Measurements from ENCODE around the gene MRPS18A.
A peak's percentile ranks its signal among the peaks of the same experiment; 100 is the strongest.
"Not testable (repeated sequence)": the region's sequence is repeated elsewhere in the genome, so short reads cannot be mapped to it uniquely, and the experiment has no call there.

The MRPS18A gene

DNA sequence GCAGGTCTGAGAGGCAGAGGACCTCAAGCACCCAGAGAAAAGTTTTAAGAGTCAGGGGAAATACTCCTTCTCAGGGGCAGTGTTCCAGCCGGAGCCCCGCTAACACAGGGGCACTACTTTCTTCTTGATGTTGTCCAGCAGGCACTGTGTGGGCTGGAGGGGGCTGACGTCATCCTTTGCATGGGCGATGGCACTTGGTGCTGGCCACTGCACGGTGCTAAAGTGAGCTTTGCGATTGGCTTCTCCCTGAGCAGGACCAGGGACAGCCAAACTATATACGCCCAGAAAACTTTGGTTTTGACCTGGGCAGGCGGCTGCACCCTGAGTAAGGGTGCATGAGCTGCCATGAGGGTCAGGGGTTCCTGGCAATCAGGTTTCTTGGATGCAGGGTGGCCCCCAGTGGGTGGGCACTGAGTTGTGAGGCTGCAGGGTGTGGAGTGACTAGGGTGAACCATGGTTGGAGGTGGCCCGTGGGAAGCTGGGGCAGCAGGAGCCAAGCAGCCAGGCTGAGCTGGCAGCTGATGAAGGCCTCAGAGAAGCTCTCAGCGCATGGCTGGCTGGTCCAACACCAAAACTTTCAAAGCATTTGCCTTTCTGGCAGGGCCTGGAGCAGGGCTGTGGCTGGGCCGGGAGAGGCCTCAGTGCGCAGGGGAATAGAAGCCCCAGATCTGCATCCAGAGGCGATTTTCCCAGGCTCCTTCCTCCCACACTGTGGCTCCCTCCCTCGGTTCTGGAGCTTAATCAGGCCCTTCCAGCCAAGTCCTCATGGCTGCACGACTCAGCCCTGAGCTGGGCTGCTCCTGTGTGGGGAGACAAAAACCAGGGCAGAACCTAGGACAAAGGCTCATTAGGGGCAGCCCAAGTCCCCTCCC lies 18.3 kb downstream of the MRPS18A start:
- DNase-seq, result no peak

DNA sequence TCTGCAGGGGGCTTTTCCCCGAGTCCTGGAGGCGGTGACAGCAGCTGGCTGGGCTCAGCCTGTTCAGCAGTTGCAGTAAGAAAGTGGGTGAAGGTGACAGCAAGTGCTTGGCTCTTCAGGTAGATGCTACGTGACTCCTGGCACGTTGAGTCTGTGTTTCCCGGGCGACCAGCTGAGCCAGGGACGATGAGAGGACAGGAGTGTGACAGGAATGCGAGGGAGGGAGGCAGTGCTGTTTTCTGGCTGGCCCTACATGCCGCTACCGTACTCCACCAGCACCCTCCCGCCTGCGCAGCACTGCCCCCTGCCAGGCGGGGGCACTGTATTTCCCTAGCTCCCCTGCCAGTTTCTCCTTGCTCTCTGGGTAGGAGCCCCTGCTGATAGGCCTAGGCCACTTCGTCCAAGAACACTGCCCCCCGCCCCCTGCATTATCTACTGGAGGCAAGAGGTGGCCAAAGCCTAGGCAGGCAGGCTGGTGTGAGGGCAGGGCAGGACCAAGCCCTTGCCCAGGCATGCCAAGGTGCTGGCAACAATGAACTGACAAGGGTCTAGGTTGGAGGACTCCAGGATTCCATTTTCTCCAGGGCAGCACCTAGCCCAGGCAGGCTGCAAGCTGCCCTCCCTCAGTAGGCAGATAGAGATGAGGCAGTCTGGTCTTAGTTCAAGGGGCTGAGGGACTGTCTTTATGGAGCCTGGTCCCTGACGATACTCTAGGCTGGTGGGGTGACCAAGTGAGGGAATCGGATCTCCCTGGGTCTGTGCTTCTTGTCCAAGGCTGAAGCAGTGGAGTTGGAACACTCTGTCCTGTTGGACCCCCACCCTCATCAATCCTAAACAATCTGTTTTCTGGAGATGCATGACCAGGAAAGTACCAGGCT lies 19.2 kb downstream of the MRPS18A start:
- DNase-seq, result peak; percentile 36

DNA sequence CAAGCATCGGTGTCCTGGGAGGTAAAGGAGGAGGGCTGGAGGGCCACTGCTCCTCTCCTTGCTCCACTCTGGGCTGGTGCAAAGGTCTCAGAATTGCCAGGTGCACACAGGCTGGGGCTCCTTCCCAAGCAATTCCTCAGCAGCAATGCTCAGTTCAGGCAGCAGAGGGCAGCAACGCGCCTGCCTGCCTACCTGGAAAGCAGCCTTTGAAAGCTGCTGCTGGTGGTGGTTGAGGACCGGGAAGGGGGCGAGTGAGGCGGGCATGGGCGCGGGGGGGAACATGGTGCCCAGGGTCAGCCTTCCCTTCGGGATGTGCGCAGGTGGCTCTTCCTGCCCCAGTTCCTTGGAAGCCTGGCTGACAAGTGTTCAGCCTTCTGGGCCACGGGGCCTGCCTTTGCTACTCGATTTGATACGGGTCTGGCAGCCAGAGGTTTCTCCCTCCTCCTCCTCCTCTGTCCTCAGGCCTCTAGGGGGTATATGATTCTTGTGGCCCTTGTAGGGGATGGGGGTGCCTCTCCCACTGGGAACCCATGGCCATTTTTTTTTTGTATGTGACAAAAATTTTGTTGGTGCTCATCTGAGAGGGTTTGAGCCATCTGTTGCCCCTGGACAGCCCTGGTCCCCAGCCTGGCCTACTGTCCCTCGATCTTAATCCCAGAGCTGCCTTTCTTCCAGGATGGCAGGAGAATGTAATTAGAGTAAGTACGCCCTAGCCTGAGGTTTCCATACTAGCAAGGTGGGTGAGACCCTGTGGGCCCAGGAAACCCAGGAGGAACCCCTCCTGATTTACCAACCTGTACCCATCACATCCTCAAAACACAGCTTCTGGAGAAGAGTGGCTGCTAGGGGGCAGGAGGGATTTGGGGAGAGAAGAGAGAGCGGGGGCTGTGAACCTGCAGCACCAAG lies 20.1 kb downstream of the MRPS18A start:
- DNase-seq, result peak; percentile 77

DNA sequence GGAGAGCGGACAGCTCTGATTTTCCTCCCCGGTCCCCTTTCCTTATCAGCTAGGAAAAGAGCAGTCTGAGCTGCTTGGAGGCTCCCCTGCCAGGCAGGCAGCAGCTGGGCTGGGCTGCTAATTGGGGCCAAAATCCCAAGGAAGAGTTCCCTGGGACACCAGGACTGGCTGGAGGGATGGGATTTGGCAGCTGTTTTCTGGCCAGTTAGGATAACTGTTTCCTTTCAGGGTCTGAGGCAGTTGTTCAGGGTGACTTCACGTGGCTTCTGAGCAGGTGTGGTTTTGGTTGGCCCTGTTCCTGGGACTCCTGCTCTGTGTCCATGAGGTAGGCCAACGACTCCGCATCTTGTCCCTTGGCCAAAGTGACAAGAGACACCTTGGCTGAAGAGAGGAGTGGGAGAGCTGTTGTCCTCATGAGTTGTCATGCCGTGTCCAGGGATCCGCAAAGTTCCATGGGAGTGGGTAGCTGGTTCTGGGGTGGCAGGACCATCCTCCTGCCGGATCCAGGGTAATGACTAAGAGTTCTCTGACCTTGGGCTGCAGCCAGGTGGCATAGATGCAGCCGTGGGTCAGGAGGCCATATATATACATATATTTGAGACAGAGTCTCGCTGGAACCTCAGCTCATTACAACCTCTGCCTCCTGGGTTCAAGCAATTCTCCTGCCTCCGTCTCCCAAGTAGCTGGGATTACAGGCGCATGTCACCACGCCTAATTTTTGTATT lies 21.2 kb downstream of the MRPS18A start:
- no peak for DNase-seq

DNA sequence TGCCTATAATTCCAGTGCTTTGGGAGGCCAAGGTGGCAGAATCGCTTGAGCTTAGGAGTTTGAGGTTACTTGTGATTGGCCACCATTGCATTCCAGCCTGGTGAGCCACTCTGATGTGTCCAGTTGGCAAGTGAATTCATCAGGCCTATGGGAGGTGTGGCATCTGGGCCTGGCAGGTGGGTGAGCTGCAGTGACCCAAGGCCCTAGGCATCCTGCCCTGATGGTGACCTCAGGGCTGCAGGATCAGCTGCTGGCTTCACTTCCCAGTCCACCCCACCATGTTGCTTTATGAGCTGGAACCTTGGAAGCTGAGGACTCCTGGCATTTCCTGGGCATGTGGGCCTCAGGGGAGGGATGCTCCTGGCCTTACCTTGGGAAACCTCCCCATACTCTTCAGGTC lies 22.2 kb downstream of the MRPS18A start:
- no peak for DNase-seq

DNA sequence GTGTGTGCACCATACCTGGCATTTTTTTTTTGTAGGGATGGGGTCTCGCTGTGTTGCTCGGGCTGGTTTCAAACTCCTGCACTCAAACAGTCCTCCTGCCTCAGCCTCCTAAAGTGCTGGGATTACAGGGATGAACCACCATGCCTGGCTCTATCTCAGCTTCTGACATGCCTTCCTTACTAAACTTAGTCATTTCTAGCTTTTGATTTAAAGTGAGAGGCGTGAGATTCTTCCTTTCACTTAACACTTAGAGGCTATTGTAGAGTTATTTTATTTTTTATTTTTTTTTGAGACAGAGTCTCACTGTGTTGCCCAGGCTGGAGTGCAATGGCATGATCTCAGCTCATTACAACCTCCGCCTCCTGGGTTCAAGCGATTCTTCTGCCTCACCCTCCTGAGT lies 24.6 kb downstream of the MRPS18A start:
- not testable (repeated sequence) for DNase-seq

DNA sequence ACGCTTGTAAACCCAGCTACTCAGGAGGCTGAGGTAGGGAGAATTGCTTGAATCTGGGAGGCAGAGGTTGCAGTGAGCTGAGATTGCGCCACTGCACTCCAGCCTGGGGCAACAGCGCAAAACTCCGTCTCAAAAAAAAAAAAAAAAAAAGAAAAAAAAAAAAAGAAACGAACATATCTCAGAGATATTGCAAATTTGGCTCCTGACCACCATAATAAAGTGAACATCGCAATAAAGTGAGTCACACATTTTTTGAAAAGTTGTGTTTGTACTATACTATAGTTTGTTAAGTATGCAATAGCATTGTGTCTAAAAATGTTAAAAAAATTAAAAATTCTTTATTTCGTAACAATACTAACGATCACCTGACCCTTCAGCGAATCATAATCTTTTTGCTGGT lies 29.4 kb downstream of the MRPS18A start:
- no peak for DNase-seq

DNA sequence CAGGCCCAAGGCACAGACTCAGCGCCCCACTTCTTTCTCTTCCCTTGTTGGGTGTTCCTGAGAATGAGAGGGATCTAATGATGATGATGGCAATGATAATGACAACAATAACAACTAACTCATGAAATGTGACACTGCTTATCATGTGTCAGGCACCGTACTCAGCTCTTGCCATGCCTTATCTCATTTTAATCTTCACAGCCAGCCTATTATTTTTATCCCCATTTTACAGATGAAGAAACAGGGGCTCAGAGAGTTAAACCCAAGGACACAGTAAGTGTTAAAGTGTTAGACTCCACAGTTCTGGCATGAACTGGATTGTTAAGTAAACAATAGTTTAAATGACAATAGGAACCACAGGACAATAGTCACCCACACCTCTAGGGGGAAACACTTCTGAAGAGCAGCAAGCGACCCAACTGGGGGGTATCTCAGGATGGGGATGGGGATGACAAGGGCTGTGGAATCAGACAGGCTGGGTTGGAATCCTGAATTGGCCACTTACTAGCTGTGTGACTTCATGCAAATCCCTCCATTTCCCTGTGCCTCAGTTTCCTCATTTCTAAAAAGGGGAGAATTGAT lies 30.3 kb downstream of the MRPS18A start:
- no peak for DNase-seq

DNA sequence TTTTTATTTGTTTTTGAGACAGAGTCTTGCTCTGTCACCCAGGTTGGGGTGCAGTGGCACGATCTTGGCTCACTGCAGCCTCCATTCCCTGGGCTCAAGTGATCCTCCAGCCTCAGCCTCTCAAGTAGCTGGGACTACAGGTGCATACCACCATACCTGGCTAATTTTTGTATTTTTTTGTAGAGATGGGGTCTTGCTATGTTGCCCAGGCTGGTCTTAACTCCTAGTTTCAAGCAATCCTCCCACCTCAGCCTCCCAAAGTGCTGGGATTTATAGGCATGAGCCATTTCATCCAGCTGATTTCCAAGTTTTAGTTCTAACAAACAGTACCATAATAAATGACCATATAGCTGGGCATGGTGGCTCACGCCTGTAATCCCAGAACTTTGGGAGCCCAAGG lies 34.8 kb downstream of the MRPS18A start:
- DNase-seq, result not testable (repeated sequence)

DNA sequence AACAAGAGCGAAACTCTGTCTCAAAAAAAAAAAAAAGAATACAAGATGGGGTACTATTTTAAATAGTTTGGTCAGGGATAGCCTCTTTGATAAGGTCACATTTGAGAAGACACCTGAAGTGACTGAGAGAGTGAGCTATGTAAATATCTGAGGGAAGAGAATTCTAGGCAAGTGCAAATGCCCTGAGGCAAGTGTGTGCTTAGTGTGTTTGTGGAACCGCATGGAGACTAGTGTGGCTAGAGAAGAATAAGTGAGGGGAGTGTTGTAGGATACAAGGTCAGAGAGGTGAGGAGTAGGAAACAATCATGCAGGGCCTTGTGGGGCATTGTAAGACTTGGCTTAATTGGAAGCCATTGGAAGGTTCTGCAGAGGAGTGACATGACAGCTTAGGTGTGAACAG lies 39.3 kb downstream of the MRPS18A start:
- no peak for DNase-seq

DNA sequence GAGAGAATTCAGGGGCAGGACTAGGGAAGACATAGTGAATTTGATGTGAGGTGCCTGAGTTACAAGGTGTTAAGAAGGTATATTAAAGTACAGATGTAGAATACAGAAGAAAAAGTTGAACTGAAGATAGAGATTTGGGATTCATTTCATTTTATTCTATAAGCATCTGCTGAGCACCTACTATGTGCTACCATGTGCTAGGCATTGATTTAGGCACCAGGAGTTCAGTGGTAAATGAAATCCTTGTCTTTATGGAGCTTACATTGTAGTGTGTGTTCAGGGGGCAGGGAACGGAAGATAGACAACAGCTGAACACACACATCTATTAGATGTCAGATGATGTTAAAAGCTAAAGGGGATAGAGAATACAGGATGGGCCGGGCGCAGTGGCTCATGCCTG lies 40.0 kb downstream of the MRPS18A start:
- no peak for DNase-seq

DNA sequence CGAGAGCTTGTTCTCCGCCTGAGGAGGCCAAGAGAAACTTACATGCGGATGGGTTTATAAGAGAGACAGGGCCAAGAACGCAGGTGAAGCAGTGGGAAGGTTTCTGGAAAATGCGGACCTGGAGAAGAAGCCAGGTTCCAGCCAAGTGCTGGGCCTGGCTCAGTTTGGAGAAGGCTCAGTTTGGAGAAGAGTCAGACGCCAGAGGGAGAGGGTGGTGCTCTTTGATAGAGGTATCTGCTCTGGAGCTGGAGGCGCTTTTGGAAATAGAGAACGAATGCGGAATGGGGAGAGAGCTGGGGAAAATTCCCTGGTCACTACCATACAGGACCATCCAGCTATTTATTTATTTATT lies 42.0 kb downstream of the MRPS18A start:
- DNase-seq, result no peak

DNA sequence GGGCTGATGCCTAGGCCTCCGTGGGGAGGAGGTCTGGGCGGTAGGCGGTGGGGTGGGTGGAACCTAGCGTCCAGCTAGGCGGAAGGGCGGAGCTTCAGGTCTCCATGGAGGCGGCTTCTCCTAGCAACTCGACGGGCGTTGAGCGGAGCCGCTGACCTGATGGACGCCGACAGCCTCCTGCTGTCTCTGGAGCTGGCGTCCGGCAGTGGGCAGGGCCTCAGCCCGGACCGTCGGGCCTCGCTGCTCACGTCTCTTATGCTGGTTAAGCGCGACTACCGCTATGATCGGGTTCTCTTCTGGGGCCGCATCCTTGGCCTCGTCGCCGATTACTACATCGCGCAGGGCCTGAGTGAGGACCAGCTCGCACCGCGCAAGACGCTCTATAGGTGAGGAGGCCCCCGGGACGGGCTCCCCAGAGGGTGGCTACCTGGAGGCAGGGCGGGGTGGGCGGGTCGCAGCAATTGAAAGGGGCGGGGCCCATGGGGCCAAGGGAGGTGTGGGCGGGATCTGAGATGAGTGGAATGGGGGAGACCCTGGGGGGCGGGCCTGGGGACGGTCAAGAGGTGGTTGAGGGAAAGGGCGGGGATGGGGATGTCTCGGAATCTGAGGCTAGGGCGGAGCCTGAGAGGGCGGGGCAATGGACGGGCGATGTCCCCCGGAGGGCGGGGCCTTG lies 42.5 kb downstream of the MRPS18A start, which contains the start of gene RSPH9:
RSPH9 (plus strand) TSS at position 97 of the 673 bp plus-strand sequence; CDS start at position 160, 63 bp downstream.
- DNase-seq, result peak; percentile 75

DNA sequence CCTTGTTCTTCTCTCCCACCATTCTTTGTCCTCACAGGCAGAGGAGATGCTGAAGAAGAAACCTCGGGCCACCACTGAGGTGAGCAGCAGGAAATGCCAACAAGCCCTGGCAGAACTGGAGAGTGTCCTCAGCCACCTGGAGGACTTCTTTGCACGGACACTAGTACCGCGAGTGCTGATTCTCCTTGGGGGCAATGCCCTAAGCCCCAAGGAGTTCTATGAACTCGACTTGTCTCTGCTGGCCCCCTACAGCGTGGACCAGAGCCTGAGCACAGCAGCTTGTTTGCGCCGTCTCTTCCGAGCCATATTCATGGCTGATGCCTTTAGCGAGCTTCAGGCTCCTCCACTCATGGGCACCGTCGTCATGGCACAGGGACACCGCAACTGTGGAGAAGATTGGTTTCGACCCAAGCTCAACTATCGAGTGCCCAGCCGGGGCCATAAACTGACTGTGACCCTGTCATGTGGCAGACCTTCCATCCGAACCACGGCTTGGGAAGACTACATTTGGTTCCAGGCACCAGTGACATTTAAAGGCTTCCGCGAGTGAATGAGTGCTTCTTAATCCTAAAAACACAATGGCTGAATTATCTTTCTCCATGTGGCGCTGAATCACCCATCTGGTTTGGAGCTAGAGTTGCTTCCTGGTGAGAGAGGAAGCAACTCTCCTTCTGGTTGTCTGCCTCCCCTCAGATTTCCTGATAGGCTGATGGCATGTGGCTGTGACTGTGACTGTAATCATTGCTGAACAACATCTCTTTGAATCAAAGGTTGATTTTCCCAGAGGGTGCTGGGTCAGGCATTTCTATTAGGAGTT lies 47.4 kb downstream of the MRPS18A start:
- DNase-seq, result no peak

DNA sequence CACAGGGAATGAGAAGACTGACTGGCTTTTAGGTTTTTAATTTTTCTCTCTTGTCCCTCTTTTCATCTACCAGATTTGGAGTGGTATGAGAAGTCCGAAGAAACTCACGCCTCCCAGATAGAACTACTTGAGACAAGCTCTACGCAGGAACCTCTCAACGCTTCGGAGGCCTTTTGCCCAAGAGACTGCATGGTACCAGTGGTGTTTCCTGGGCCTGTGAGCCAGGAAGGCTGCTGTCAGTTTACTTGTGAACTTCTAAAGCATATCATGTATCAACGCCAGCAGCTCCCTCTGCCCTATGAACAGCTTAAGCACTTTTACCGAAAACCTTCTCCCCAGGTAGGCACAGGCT lies 51.3 kb downstream of the MRPS18A start:
- peak; percentile 10 for DNase-seq

DNA sequence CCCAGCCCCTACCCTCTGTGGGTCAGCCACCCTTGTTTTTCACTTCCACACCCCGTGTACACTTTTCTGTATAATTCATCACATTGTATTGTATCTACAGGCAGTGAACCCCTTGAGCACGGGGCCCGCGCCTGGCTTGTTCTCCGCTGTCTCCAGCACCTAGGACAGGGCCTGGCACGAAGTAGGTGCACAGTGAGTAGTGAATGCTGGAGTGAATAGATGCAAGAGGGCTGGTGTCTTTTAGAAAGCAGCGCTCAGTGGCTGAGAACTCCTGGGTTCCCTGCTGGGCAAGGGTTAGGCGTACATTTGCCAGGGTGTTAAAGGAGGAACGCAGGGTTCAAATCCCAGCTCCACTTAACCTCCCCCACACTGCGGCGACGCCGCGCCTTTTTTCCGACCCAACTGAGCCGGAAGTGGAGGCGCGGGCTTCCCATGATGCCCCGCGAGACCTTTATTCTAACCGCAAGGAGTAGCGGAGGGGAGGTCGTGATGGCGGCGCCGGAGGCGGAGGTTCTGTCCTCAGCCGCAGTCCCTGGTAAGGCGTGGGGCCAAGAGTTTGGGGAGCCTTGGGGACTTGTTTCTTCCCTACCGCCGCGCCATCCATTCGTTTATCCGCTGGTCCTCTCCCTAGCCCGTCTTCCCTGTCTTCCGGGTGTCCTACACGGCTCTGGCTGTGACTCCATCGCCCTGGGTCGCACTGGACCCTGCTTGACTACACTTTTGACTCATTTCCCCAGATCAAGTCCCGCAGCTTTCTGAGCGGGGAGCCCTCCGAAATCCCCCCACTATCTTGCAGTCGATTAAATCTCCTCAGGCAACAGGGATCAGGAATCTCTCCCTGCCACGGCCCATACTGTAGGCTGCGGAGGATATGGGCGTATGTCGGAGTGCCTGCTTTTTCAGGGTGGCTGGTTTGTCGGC lies 51.9 kb downstream of the MRPS18A start, which contains the start of gene MAD2L1BP:
MAD2L1BP (plus strand) TSS at position 454 of the 921 bp plus-strand sequence; CDS start at position 490, 36 bp downstream.
- DNase-seq, result peak; percentile 83

DNA sequence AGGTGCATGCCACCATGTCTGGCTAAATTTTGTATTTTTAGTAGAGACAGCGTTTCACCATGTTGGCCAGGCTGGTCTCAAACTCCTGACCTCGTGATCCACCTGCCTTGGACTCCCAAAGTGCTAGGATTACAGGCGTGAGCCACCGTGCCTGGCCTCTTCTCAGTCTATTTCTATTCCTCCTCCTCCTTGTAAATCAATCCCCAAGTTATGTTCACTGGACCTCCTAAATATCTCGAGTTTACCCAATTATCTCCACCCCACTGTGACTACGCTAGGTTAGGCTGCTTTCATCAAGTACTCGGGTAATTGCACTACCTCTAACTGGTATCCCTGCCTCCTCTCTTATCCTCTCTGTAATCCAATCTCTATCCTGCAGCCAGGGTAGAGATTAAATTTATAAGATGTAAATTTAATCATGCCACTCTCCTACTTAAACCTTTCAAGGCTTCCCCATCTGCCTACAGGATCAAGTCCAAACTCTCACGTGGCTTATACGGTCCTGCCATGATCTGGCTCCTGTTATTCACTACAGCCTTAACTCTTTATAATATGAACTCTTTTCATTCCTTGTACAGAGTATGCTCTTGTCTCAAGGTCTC lies 52.8 kb downstream of the MRPS18A start:
- DNase-seq, result no peak

DNA sequence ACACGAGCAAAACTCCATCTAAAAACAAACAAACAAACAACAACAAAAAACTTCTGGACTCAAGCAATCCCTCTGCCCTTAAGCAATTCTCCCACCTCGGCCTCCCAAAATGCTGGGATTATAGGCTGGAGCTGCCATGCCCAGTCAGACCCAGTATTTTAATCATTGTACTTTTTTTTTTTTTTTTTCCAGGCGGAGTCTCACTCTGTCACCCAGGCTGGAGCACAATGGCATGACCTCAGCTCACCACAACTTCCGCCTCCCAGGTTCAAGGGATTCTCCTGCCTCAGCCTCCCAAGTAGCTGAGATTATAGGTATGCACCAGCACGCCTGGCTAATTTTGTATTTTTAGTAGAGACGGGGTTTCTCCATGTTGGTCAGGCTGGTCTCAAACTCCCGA lies 54.6 kb downstream of the MRPS18A start:
- DNase-seq, result not testable (repeated sequence)
